Pons (tissue), 1 donor: ENCODE measurements around the gene RHOBTB3.
A peak's percentile ranks its signal among the peaks of the same experiment; 100 is the strongest.
"Not testable (repeated sequence)": the region's sequence is repeated elsewhere in the genome, so short reads cannot be mapped to it uniquely, and the experiment has no call there.

Experiments
- DNase-seq: peaks from one replicate; pipeline ENCODE4 v3.0.0-alpha.2; 2016; ENCODE audit warnings: low spot score

RHOBTB3 gene, protein sequence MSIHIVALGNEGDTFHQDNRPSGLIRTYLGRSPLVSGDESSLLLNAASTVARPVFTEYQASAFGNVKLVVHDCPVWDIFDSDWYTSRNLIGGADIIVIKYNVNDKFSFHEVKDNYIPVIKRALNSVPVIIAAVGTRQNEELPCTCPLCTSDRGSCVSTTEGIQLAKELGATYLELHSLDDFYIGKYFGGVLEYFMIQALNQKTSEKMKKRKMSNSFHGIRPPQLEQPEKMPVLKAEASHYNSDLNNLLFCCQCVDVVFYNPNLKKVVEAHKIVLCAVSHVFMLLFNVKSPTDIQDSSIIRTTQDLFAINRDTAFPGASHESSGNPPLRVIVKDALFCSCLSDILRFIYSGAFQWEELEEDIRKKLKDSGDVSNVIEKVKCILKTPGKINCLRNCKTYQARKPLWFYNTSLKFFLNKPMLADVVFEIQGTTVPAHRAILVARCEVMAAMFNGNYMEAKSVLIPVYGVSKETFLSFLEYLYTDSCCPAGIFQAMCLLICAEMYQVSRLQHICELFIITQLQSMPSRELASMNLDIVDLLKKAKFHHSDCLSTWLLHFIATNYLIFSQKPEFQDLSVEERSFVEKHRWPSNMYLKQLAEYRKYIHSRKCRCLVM

DNA sequence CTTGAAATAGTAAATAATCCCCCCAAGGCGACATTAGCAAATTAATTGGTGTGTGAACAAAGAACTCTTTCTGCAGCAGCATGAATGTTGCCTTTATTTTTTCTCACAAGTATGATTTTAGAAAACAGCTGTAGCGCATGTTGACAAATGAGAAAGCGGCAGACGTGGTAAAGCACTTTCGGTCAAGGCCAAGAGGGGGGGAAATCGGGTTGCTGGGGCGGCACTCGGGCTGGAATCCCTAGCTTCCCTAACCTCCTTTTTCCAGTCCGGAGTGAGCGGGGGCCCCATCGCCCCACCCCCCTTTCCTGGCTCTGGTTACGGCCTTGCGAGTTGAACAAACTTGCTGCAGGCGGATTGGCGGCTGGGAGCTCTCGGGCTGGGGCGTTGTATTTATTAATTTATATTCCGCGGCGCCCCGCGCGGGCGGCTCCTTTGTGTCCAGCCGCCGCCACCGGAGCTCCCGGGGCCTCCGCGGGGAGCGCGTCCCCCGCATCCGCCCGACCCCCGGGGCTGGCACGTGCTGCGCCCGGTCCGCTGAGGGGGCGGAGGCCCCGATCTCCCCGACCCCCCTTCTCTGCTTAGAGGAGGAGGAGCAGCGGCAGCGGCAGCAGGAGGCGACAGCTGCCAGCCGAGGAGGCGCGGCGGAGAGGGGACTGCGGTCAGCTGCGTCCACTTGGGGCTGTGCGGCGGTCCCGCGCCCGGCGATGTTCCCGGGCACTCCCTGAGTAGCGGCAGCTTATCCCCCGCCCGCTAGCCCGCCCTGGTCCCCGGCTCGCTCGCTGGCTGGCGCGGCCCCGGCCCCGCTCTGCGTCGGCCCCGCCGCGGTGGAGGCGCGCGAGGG, at the start of gene RHOBTB3:
Gene RHOBTB3 (plus strand): TSS at position 607 of the 841 bp plus-strand sequence. CDS start 347 bp downstream, outside the sequence.
- peak; percentile 90 for DNase-seq

DNA sequence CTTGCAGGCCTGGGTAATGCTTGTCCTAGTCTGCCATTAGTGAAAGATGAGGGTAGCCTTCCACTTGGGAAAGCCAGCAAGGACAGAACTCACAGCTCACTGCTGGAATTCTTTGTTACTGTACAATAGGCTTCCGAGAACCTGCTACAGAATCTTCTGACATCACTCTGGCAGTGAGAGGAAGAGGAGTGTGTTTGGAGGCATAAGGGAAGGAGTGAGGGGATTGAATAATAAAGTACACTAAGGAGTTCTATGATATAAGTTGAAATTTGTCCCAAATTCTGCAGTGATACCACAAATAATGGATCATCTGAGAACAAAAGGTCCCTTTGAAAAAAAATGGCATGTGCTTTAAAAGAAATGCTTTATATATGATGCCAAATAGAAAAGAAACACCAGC, 48.2 kb upstream of the RHOBTB3 start, which contains the start of gene SPATA9:
Gene SPATA9 (minus strand): TSS at position 101 of the 400 bp plus-strand sequence. CDS start 137 bp downstream, outside the sequence.
- DNase-seq, result no peak

DNA sequence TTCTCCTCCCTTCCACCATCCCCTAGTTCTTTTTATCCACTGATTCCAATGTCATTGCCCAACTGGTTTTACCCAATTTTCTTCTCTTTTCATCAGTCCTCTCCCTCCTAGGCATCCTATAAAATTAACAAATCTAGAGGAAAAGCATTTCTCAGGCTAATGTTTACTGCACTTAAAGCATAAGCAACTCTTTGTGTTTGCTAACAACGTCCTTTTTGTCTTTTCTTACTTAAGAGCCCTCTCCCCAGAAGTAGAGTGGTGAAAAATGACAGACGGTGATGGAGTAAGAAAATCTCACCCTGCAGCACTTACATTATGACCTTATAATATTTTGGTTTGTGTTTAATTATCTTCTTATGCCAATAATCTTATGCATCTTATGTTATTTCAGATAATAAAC, 46.8 kb upstream of the RHOBTB3 start:
- DNase-seq, result no peak

DNA sequence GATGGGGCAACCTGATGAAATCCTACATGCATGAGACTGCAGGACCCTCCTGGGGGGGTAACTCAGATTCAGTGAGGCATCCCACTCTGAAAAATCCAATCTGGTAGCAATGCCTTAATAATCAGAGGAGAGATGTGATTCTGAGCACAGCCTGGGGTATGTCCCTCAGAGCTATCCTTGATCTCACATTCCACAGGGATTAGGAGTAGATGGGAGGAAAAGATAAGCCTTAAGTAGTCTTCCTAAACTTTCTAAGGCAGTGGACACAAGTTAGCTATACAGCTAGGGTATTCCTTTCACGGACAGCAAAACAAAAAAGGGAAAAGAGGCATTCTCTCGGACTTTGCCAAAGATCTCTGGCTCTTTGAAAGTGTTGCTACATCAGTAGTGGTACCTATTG, 44.5 kb upstream of the RHOBTB3 start:
- no peak for DNase-seq

DNA sequence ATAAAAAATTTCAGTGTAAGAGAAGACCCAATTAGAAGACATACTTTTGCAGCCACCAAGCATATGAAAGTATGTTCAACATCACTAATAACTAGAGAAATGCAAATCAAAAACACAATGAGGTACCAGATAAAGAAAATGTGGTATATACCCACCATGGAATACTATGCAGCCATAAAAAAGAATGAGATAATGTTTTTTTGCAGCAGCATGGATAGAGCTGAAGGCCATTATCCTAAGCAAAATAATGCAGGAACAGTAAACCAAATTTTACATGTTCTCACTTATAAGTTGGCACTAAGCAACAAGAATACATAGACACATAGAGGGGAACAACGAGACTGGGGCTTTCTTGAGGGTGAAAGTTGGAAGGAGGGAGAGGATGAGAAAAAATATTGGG, 41.5 kb upstream of the RHOBTB3 start:
- DNase-seq, result no peak

DNA sequence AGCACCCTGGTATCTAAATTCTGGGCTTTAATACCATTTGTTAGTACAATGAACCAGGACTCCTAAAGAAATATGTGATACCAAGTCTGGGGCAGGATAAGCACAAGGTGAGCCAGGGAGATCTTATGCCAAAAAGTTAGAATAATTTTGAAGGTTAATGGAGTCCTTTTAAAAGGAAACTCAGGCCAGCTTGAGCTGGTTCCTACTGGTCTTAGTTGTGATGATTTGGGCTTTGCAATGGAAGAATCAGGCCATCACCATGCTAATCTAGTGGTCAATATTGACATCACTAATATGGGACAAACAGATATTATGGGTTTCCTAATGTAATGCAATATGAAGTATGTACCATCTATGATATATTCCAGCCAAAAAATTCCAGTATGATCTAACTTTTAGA, 40.8 kb upstream of the RHOBTB3 start:
- no peak for DNase-seq

DNA sequence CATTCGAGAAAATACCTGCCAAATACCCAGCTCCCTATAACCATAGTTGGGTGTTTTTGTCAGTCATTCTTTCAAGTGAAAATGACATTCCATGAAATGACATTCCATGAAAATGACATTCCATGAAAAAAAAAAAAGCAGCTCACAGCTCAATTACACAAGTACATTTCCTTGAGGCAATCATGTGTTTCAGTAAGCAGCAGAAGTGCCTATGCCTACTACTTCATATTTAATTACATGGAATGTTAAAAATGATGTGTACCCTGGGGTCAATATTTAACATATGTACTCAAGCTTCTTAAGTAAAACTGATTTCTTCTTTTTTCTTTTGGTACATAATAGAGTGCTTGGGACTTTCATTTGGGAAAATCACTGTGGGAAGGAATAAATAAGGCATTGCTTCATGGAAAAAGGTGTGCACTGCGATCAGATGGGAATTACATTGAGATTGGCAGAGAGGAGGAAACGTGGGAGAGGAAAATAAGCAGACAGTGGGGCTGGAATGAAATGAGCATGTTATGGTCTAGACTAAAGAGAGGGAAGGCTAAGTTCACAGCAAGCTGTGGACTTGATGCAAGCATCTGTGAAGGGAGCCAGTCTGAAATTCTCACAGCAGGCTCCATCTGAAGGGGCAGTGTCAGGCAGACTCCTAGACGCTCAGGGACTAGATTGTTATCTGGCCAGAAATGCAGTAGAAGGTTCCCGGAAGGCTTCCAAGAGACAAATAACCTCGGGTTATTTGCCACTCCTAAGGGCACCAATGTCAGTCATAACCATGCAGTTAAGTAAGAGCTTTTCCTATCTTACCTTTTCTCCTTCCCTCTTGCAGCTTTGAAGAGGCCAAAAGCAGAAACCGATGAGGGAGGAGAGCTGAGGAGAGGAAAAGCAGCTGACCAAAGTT, 33.1 kb upstream of the RHOBTB3 start:
- DNase-seq, result no peak

DNA sequence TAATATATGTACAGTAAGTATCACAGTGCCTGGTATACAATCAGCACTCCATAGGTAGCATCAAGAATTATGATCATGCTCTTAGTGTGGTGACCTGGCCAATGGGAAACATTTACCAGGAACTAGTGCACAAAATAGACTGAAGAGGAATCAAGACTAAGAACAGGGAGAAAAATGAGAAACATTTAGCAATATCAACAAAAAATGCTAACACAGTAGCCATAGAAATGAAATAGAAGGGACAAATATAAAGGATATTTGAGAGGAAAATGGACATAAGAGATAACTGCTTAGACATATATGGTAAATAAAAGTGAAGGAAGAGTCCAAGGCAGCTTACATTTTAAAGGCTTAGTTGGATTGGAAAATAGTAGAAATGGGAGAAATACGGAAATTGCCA, 31.8 kb upstream of the RHOBTB3 start:
- no peak for DNase-seq

DNA sequence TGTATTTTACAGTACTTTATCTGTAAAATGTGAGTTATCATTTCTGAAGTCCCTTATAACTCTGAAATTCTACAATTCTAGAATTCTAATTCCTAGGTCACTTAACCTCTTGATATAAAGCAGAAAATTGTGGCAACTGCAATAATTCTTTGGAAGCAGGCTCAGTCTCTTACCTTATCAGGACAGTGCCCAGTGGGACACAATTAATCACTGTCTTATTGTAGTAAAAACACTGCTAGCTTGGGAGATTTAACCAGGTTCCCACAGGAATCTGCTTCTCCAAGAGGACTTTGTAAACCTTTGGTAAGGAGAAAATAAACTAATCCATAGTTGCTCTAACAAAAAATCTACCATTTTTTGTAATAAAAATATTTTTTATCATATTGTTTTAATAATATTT, 30.1 kb upstream of the RHOBTB3 start:
- no peak for DNase-seq

DNA sequence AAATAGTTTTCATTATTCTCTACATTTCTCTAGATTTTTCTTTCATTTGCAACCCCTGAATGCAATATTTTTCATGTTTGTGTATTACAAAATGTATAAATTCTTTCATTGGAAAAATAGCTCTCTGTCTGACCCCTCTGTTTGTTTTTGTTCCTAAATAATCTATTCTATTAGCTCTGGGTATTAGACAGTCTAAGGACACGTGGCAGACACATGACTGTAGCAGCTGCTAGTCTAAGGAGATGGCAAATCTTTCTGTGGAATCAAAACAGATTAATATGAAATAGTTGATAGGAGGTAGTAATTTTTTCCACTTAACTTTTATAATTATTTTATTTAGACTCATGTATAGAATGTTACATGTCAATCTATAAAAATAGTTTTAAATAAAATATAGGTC, 27.0 kb upstream of the RHOBTB3 start:
- DNase-seq, result peak; percentile 35

DNA sequence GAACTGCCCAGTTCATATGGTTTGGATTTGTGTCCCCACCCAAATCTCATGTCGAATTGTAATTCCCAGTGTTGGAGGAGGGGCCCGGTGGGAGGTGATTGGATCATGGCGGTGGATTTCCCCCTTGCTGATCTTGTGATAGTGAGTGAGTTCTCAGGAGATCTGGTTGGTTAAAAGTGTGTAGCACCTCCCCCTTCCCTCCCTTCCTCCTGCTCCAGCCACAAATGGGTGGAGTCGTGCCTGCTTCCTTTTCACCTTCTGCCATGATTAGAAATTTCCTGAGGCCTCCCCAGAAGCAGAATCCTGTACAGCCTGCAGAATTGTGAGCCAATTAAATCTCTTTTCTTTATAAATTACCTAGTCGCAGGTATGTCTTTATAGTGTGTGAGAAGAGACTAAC, 24.9 kb upstream of the RHOBTB3 start:
- not testable (repeated sequence) for DNase-seq

DNA sequence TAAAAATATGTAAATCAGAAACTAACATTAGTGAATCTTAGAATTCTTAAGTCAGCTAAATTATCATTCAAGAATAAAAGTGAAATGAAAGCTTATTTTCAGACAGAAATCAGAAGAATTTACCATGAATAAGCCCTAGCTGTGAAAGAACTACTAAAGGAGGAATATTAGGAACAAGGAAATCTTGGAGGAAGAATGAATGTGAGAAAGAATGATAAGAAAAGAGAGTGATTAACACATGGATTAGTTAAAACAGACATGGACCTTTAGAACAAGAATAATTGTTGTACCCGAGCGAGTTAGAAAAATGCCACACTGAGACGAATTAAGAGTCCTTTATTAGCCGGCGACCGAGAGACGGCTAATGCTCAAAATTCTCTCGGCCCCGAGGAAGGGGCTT, 24.1 kb upstream of the RHOBTB3 start:
- no peak for DNase-seq

DNA sequence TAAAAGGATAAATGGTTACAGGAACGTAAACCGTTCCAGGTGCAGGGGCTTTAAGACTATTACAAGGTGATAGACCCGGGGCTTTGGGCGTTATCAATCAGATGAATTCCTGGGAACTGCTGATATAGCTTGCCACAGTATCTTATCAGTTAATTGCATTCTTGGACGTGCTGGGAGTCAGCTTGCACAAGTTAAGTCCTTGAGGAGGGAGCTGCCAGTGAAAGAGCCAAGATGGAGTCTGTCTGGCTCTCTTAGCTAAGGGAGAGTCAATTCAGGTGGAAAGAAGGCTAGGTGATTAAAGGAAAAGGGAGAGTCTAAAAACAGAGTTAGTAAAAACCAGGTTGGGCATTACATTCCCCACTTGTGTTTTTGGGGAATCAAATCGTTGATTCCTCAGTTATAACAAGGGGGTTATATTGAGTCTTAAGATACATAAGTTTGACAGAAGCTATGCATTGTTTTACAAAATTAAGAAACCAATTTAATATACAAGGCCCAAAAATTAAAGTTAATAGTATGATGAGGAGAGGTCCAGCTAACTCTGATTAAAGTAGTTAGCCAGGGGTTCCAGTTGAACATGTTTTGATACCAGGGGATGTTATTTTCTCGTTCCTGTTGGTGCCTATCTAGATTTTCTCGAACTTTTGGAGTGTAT, 23.5 kb upstream of the RHOBTB3 start:
- not testable (repeated sequence) for DNase-seq

DNA sequence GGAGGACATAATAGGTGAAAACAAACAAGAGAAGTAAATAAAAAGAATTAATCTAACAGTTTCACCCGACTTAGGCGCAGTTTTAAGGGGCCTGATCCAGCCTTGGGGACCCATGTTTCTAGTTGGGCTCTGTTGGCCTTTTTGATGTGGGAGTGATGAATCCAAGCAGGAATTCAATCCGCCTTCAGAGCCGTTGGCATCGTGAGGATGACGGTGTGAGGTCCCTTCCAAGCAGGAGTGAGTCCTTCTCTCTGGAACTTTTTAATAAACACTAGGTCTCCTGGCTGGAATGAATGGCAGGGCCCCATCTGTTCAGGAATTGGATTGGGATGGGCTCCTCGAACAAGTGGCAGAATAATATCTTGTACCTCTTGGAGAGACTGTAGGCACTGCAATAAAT, 22.3 kb upstream of the RHOBTB3 start:
- no peak for DNase-seq

DNA sequence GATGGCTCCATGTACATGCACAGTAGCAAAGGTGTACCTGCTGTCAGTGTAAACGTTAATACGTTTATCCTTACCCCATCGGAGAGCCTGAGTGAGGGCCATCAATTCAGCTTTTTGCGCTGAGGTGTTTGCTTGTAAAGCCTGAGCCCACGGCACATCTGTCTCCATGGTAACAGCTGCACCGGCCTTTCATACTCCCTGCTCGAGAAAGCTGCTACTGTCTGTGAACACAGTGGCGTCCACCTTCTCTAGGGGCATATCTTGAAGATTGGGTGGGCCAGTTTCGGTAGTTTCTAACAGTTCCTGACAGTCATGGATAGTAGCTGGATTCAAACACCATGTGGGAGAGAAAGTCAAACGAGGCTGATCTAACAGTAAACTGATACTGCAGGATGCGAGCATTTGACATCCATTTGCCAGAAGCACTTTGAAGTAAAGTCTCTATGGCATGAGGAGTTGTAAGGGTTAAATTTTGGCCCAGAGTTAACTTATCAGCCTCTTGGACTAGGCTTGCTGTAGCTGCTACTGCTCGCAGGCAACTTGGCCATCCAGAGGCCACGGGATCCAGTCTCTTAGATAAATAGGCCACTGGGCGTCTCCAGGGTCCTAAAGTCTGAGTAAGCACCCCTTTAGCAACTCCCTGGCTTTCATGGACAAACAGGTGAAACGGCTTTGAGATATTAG, 21.0 kb upstream of the RHOBTB3 start:
- peak; percentile 39 for DNase-seq

DNA sequence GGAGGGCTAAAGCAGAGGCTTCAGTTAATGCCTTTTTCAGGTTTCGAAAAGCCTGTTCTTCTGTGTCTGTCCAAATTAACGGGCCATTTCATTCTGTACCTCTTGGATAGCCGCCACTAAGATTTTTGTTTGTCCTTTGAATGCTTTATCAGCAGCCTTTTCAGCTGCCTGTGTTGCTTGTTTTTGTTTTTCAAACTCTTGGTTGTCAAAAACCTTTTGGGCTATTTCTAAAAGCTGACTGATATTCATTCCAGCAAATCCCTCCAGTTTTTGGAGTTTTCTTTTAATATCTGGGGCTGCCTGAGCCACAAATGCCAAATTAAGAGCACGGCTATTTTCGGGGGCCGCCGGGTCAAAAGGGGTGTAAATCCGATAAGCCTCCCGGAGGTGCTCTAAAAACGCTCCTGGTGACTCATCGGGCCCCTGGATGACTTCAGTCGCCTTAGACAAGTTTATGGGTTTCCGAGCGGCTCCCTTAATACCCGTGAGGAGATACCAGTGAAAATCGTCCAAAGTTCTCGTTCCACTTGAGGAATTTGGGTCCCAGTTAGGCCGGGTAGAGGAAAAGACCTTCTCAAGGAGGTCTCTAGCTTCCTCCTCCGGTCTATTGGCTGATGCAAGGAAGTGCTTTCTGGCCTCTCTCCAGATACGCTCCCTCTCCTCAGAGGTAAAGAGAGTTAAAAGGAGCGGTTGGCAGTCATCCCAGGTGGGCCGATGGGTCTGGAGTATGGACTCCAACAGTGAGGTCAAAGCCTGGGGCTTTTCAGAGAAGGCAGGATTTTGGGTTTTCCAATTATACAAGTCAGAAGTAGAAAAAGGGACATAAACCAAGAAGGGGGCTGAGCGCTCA, 20.3 kb upstream of the RHOBTB3 start:
- DNase-seq, result not testable (repeated sequence)

DNA sequence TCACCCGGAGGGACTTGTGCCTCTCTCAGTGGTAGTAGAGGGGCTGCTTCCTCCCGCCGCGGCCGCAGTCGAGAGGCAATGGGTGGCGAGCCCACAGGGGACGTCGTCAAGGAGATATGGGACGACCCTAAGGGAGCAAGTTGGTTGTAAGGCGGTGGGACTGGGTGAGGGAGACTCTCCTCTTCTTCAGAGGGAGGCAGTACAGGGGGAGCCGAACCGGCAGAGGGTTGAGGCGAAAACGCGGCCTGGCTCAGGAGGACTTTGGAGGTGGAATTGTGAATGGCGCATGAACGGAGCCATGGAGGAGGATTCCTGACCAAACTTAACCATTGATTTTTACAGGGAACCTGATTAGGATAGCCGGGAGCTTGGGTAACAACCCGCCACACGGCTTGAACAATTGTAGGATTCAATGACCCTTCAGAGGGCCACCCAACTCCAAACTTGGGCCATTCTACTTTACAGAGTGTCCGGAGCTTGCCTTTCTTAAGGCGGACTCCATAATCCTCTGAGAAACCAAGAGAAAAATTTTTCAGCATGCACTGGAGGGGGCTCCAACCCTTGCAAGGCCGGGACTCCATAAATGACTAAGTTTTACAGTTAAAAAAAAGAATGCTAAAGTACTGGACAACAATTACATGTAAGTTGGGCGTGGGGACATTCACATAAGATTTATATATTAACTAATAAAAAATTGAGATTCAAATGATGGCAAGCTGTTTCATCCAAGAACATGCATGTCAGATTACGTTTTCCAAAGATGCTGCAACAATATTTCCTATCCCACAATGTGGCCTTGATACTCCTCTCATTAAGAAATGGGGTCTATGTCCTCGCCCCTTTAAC, 19.4 kb upstream of the RHOBTB3 start:
- no peak for DNase-seq

DNA sequence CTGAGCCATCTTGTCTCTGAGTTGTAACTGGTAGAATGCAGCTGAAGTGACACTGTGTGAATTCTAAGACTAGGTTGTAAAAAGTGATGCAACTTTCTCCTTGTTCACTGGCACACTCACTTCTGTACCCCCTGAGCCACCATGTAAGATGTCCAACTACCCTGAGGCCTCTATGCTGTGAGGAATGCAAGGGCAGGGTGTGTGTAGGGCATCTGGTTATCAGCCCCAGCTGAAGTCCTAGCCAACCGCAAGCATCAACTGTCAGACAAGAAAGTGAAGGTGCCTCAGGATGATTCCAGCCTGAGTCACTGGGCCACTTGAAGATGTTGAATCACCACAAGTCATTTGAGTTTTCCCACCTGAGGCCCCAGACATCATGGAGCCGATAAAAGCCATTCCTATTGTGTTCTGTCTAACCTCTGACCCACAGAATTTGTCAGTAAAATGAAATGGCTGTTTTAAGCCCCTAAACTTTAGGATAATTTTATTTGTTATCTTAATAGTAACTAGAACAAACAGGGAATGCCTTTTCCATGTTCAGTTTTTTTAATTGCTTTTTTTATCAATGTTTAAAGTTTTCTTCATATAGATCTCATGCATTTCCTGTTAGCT, 18.7 kb upstream of the RHOBTB3 start:
- DNase-seq, result no peak
